HCT116 (cell line): ENCODE data around the gene PNISR. TPM values are rescaled to one million over a fixed set of nuclear protein-coding genes. Genes with fewer than 3 reads are reported as not detected.

Experiments
- ATAC-seq: fragments of 200-7000 bp; cut with Tn5 transposase; 2 replicates; pipeline ENCODE4 v1.9.1; 2020; ENCODE audit warnings: mild to moderate bottlenecking, moderate library complexity
- BruUV-seq: library from RNA; stranded (reverse); fragments of 400-500 nt; replicated peaks from 2 replicates; lab custom pipeline; 2021; lab: Mats Ljungman, UMichigan
- CTCF ChIA-PET: fragments of 300-600 bp; sonication (Branson Sonifier 250); formaldehyde crosslinking; loops from one replicate; lab custom pipeline; 2021; ENCODE audit warnings: antibody characterized with exemption; lab: Charles Lee
- POLR2A ChIA-PET: fragments of 300-600, 350-600 bp; sonication (Branson Sonifier 250); formaldehyde crosslinking; loops from one replicate; lab custom pipeline; 2021; ENCODE audit warnings: antibody characterized with exemption; lab: Charles Lee
- RAD21 ChIA-PET, 2 experiments: fragments of 300-600 bp; sonication (Branson Sonifier 250); formaldehyde crosslinking; loops; one replicate each; lab custom pipeline; 2023; ENCODE audit warnings: low total read pairs in 2 of 2; ENCODE audit not compliant: uncharacterized antibody in 2 of 2, unreplicated experiment in 2 of 2, low non-redundant PET in 1 of 2; lab: Charles Lee
- DNase-seq: peaks from one replicate; pipeline ENCODE4 v3.0.0-alpha.2; 2010; ENCODE audit warnings: low read depth, low spot score
- H2AFZ ChIP-seq: fragments of 200-600 bp; shearing (Covaris generic), sonication (generic); 2 replicates; pipeline ENCODE4 v1.6.1; 2017; ENCODE audit warnings: low read depth, mixed run types, mixed read lengths, antibody characterized with exemption, low read length; ENCODE audit not compliant: poor library complexity, severe bottlenecking
- H3K27ac ChIP-seq: 2 replicates; pipeline ENCODE4 v1.5.1; 2012; ENCODE audit warnings: low read depth, low read length
- H3K27me3 ChIP-seq: fragments of 200-600 bp; sonication (generic); 2 replicates; pipeline ENCODE4 v1.6.1; 2016; ENCODE audit warnings: mixed run types, low read length, mixed read lengths; ENCODE audit not compliant: insufficient read depth
- H3K36me3 ChIP-seq, 2 experiments: fragments of 200-500 bp in 1 of 2; fragments of 200-600 bp in 1 of 2; sonication (Bioruptor generic) in 1 of 2; sonication (generic) in 1 of 2; 2 replicates each; pipeline versions ENCODE4 v1.5.1 to v1.6.1; 2014 to 2016; ENCODE audit warnings: low read length in 2 of 2, inconsistent platforms in 1 of 2, mixed read lengths in 1 of 2, mixed run types in 1 of 2; ENCODE audit not compliant: insufficient read depth in 2 of 2, control insufficient read depth in 1 of 2
- H3K4me1 ChIP-seq, 2 experiments: fragments of 200-600 bp in 1 of 2; sonication (generic) in 1 of 2; 2 replicates each; pipeline versions ENCODE4 v1.5.1 to v1.6.1; 2012 to 2017; ENCODE audit warnings: low read length in 2 of 2, inconsistent platforms in 1 of 2, mild to moderate bottlenecking in 1 of 2, mixed read lengths in 1 of 2, mixed run types in 1 of 2, moderate library complexity in 1 of 2; ENCODE audit not compliant: insufficient read depth in 2 of 2, control insufficient read depth in 1 of 2
- H3K4me2 ChIP-seq: fragments of 200-600 bp; sonication (generic); 2 replicates; pipeline ENCODE4 v1.6.1; 2017; ENCODE audit warnings: mixed run types, low read length, mixed read lengths
- H3K4me3 ChIP-seq, 2 experiments: fragments of 200-600 bp in 1 of 2; sonication (generic) in 1 of 2; replicated peaks in 1 of 2; 2 replicates each; pipeline ENCODE4 v1.5.1; 2011 to 2016; ENCODE audit warnings: low read length in 2 of 2, control low read depth in 1 of 2, low read depth in 1 of 2, mild to moderate bottlenecking in 1 of 2, mixed read lengths in 1 of 2, mixed run types in 1 of 2
- H3K79me2 ChIP-seq: fragments of 200-600 bp; sonication (generic); 2 replicates; pipeline ENCODE4 v1.6.1; 2017; ENCODE audit warnings: mild to moderate bottlenecking, mixed run types, low read length, moderate library complexity, mixed read lengths; ENCODE audit not compliant: insufficient read depth
- H3K9ac ChIP-seq: fragments of 200-600 bp; sonication (generic); 2 replicates; pipeline ENCODE4 v1.6.1; 2016; ENCODE audit warnings: low read length, mixed read lengths
- H3K9me2 ChIP-seq: fragments of 200-600 bp; sonication (generic), shearing (Covaris generic); 2 replicates; pipeline ENCODE4 v1.6.1; 2017; ENCODE audit warnings: mixed run types, mild to moderate bottlenecking, moderate library complexity; ENCODE audit not compliant: insufficient read depth
- H3K9me3 ChIP-seq, 2 experiments: fragments of 200-500 bp in 1 of 2; fragments of 200-600 bp in 1 of 2; sonication (Bioruptor generic) in 1 of 2; sonication (generic) in 1 of 2; 2 replicates each; pipeline ENCODE4 v1.6.1; 2014 to 2017; ENCODE audit warnings: low read length in 2 of 2, mixed read lengths in 2 of 2, inconsistent platforms in 1 of 2, low read depth in 1 of 2, mild to moderate bottlenecking in 1 of 2, mixed run types in 1 of 2, moderate library complexity in 1 of 2; ENCODE audit not compliant: control insufficient read depth in 1 of 2, insufficient read depth in 1 of 2
- H4K20me1 ChIP-seq: fragments of 200-600 bp; sonication (generic), shearing (Covaris generic); 2 replicates; pipeline ENCODE4 v1.6.1; 2017; ENCODE audit warnings: mixed run types, mild to moderate bottlenecking, moderate library complexity; ENCODE audit not compliant: insufficient read depth
- CEBPB ChIP-seq: IDR thresholded peaks from 2 replicates; pipeline ENCODE4 v1.6.1; 2012; ENCODE audit warnings: low read depth
- ELF1 ChIP-seq: IDR thresholded peaks from 2 replicates; pipeline ENCODE4 v1.6.1; 2012; ENCODE audit warnings: low read depth, borderline replicate concordance
- JUND ChIP-seq: IDR thresholded peaks from 2 replicates; pipeline ENCODE4 v1.6.1; 2012
- POLR2A ChIP-seq: IDR thresholded peaks from 2 replicates; pipeline ENCODE4 v1.7.0; 2011; ENCODE audit warnings: borderline replicate concordance; ENCODE audit not compliant: insufficient read depth, insufficient read length; ENCODE audit errors: extremely low read depth
- POLR2AphosphoS5 ChIP-seq: IDR thresholded peaks from 2 replicates; pipeline ENCODE4 v1.6.1; 2011; ENCODE audit warnings: mild to moderate bottlenecking, low read depth, low read length, moderate library complexity
- SIN3A ChIP-seq: IDR thresholded peaks from 2 replicates; pipeline ENCODE4 v1.6.1; 2012; ENCODE audit warnings: low read depth
- TCF7L2 ChIP-seq: IDR thresholded peaks from 2 replicates; pipeline ENCODE4 v1.7.0; 2011; ENCODE audit warnings: borderline replicate concordance, inconsistent platforms; ENCODE audit not compliant: insufficient read depth, insufficient read length; ENCODE audit errors: extremely low read depth
- ZNF274 ChIP-seq: fragments of 200-500 bp; sonication (Bioruptor generic); IDR thresholded peaks from 2 replicates; pipeline ENCODE4 v1.6.1; 2014; ENCODE audit warnings: mild to moderate bottlenecking, low read depth, low read length, inconsistent platforms
- intact Hi-C: fragments of 100-400 bp; cut with micrococcal nuclease; formaldehyde crosslinking; loops from 2 replicates; pipeline ENCODE4 v1.10.0; 2022
- total RNA-seq: library from RNA; stranded (reverse); gene quantifications from one replicate; pipeline ENCODE4 v1.2.1, GENCODE V29; 2021; ENCODE audit not compliant: unreplicated experiment
- TF ChIP-seq, protein P1 (sequence below): IDR thresholded peaks from 2 replicates; pipeline ENCODE4 v1.6.1; 2012
- TF ChIP-seq, protein P2 (sequence below): IDR thresholded peaks from 2 replicates; pipeline ENCODE4 v1.6.1; 2012; ENCODE audit warnings: low read depth
- TF ChIP-seq, protein P3 (sequence below): IDR thresholded peaks from 2 replicates; pipeline ENCODE4 v1.6.1; 2012

The PNISR gene
- total RNA-seq, 1 experiment from 2014 or later: 97.1 TPM

DNA sequence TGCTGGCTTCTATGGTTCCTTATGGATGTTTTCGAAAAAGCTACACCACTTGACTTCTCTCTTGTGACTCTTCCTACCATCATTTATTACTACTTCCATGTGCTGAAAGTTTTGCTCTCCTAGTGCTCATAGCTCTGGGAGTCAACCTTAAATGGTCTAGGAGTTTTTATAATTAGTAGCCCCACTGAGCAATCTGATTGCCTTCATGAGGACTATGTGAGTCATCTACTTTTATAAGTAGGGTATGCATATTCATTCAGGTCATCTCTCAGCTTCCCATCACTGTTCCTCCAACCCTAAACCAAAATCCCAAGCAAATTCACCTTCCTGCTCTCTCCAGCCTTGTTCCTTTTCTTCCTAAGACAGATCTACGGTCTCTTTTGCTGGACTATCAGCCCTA, 58.3 kb downstream of the PNISR start:
- ATAC-seq: no peak
- CTCF ChIA-PET: no interaction called here

More for the DNA sequence above, 58.3 kb downstream of the PNISR start:
- Histone ChIP-seq H3K9ac (no peak overlapping the region), H3K4me1 (no peaks in the 10 kb centered on the region), H2AFZ (no peak overlapping the region), H3K79me2 (no peaks in the 10 kb centered on the region), H3K4me2 (no peak overlapping the region), H3K4me3 (no peak overlapping the region), H4K20me1 (no peaks in the 10 kb centered on the region), H3K27me3 (no peaks in the 10 kb centered on the region), H3K9me3 (no peaks in the 10 kb centered on the region), H3K9me2 (no peaks in the 10 kb centered on the region), H3K27ac (no peak overlapping the region), H3K36me3 (no peaks in the 10 kb centered on the region)
- ChIA-PET POLR2A (no interaction called here), RAD21 (no interaction called here)
- BruUV-seq: no TSS peak
- DNase-seq: no peak
- no peak for TF ChIP-seq JUND
- TF ChIP-seq, protein P1, sequence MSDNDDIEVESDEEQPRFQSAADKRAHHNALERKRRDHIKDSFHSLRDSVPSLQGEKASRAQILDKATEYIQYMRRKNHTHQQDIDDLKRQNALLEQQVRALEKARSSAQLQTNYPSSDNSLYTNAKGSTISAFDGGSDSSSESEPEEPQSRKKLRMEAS: no peak
- TF ChIP-seq, protein P2, sequence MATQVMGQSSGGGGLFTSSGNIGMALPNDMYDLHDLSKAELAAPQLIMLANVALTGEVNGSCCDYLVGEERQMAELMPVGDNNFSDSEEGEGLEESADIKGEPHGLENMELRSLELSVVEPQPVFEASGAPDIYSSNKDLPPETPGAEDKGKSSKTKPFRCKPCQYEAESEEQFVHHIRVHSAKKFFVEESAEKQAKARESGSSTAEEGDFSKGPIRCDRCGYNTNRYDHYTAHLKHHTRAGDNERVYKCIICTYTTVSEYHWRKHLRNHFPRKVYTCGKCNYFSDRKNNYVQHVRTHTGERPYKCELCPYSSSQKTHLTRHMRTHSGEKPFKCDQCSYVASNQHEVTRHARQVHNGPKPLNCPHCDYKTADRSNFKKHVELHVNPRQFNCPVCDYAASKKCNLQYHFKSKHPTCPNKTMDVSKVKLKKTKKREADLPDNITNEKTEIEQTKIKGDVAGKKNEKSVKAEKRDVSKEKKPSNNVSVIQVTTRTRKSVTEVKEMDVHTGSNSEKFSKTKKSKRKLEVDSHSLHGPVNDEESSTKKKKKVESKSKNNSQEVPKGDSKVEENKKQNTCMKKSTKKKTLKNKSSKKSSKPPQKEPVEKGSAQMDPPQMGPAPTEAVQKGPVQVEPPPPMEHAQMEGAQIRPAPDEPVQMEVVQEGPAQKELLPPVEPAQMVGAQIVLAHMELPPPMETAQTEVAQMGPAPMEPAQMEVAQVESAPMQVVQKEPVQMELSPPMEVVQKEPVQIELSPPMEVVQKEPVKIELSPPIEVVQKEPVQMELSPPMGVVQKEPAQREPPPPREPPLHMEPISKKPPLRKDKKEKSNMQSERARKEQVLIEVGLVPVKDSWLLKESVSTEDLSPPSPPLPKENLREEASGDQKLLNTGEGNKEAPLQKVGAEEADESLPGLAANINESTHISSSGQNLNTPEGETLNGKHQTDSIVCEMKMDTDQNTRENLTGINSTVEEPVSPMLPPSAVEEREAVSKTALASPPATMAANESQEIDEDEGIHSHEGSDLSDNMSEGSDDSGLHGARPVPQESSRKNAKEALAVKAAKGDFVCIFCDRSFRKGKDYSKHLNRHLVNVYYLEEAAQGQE: no peak
- TF ChIP-seq POLR2A: no peak
- no peak for TF ChIP-seq CEBPB
- no peak for TF ChIP-seq TCF7L2
- TF ChIP-seq POLR2AphosphoS5: no peak
- no peak for TF ChIP-seq SIN3A
- TF ChIP-seq ZNF274: no peak
- TF ChIP-seq, protein P3, sequence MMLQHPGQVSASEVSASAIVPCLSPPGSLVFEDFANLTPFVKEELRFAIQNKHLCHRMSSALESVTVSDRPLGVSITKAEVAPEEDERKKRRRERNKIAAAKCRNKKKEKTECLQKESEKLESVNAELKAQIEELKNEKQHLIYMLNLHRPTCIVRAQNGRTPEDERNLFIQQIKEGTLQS: no peak
- TF ChIP-seq ELF1: no peak
- TF ChIP-seq, all 23 proteins: peak for 0
- intact Hi-C loops: no loop called here
